SK-N-SH (cell line): ENCODE data around the gene PQBP1. TPM values are rescaled to one million over a fixed set of nuclear protein-coding genes. Genes with fewer than 3 reads are reported as not detected.

ENCODE experiments used
- CTCF ChIA-PET: fragments of 300-600, 350-600 bp; formaldehyde crosslinking; extraction: SDS; loops from one replicate; lab custom pipeline; 2021; lab: Yijun Ruan, JAX
- POLR2A ChIA-PET: fragments of 350-600 bp; sonication (Branson Sonifier 250); formaldehyde crosslinking; extraction: SDS; loops from one replicate; lab custom pipeline; 2020; ENCODE audit warnings: antibody characterized with exemption, inconsistent platforms; lab: Yijun Ruan, JAX
- DNase-seq: peaks from one replicate; pipeline ENCODE4 v3.0.0; 2012
- H2AFZ ChIP-seq: fragments of 200-600 bp; sonication (generic); 2 replicates; pipeline ENCODE4 v1.8.1; 2016; ENCODE audit warnings: antibody characterized with exemption, mild to moderate bottlenecking, low read depth
- H3F3A ChIP-seq: fragments of 200-600 bp; sonication (generic); replicated peaks from 2 replicates; pipeline ENCODE3; 2016; ENCODE audit warnings: antibody characterized with exemption, mild to moderate bottlenecking; ENCODE audit not compliant: insufficient read depth
- H3K27ac ChIP-seq, 2 experiments: fragments of 200-500 bp in 1 of 2; fragments of 200-600 bp in 1 of 2; sonication (Bioruptor generic) in 1 of 2; sonication (generic), shearing (Covaris generic) in 1 of 2; 2 replicates each; pipeline versions ENCODE4 v1.5.1 to v1.6.1; 2014 to 2016; ENCODE audit warnings: low read depth in 2 of 2, inconsistent platforms in 1 of 2, low read length in 1 of 2, mild to moderate bottlenecking in 1 of 2, mixed read lengths in 1 of 2
- H3K27me3 ChIP-seq: fragments of 200-600 bp; sonication (generic), shearing (Covaris generic); 2 replicates; pipeline ENCODE4 v1.6.1; 2016; ENCODE audit warnings: mixed run types; ENCODE audit not compliant: insufficient read depth
- H3K36me3 ChIP-seq, 2 experiments: fragments of 200-500 bp in 1 of 2; fragments of 200-600 bp in 1 of 2; sonication (Bioruptor generic) in 1 of 2; sonication (generic) in 1 of 2; replicated peaks in 1 of 2; 2 replicates each; pipeline versions ENCODE3 to v1.5.1; 2014 to 2016; ENCODE audit warnings: low read length in 1 of 2, mild to moderate bottlenecking in 1 of 2; ENCODE audit not compliant: insufficient read depth in 2 of 2, control insufficient read depth in 1 of 2
- H3K4me1 ChIP-seq, 2 experiments: fragments of 200-500 bp in 1 of 2; fragments of 200-600 bp in 1 of 2; sonication (Bioruptor generic) in 1 of 2; sonication (generic), shearing (Covaris generic) in 1 of 2; 2 replicates each; pipeline versions ENCODE4 v1.5.1 to v1.6.1; 2014 to 2016; ENCODE audit warnings: low read depth in 1 of 2, low read length in 1 of 2, mixed run types in 1 of 2; ENCODE audit not compliant: insufficient read depth in 2 of 2, control insufficient read depth in 1 of 2
- H3K4me2 ChIP-seq: fragments of 200-600 bp; sonication (generic), shearing (Covaris generic); 2 replicates; pipeline ENCODE4 v1.6.1; 2017; ENCODE audit warnings: mixed run types
- H3K4me3 ChIP-seq, 2 experiments: fragments of 200-500 bp in 1 of 2; fragments of 200-600 bp in 1 of 2; sonication (Bioruptor generic) in 1 of 2; sonication (generic), shearing (Covaris generic) in 1 of 2; 2 replicates each; pipeline versions ENCODE4 v1.5.1 to v1.8.1; 2014 to 2016; ENCODE audit warnings: low read depth in 2 of 2, inconsistent platforms in 1 of 2, low read length in 1 of 2, mild to moderate bottlenecking in 1 of 2, mixed read lengths in 1 of 2, moderate library complexity in 1 of 2
- H3K79me2 ChIP-seq: fragments of 200-600 bp; sonication (generic); 2 replicates; pipeline ENCODE4 v1.8.1; 2017; ENCODE audit warnings: mild to moderate bottlenecking; ENCODE audit not compliant: insufficient read depth
- H3K9ac ChIP-seq: fragments of 200-600 bp; sonication (generic); 2 replicates; pipeline ENCODE4 v1.6.1; 2017; ENCODE audit warnings: mixed run types
- H3K9me2 ChIP-seq: fragments of 200-600 bp; sonication (generic); 2 replicates; pipeline ENCODE4 v1.6.1; 2017; ENCODE audit warnings: mixed run types
- H3K9me3 ChIP-seq: fragments of 200-600 bp; sonication (generic); 2 replicates; pipeline ENCODE4 v1.6.1; 2017; ENCODE audit warnings: mixed run types, mild to moderate bottlenecking, moderate library complexity
- H4K20me1 ChIP-seq: fragments of 200-600 bp; sonication (generic); 2 replicates; pipeline ENCODE4 v1.6.1; 2017; ENCODE audit warnings: mild to moderate bottlenecking, mixed run types; ENCODE audit not compliant: insufficient read depth
- CHD2 ChIP-seq: fragments of 150-350 bp; IDR thresholded peaks from 2 replicates; pipeline ENCODE4 v1.6.1; 2018; ENCODE audit warnings: low read length; ENCODE audit not compliant: partially characterized antibody
- ELF1 ChIP-seq: IDR thresholded peaks from 2 replicates; pipeline ENCODE4 v1.4.0; 2012
- FOSL2 ChIP-seq: IDR thresholded peaks from 2 replicates; pipeline ENCODE4 v1.4.0; 2012; ENCODE audit warnings: low read depth, mild to moderate bottlenecking, moderate library complexity, borderline replicate concordance
- FOXJ3 ChIP-seq: sonication (generic); formaldehyde crosslinking; IDR thresholded peaks from 2 replicates; pipeline ENCODE4 v1.5.1; 2020; ENCODE audit warnings: mild to moderate bottlenecking, missing genetic modification reagents
- GABPA ChIP-seq: IDR thresholded peaks from 2 replicates; pipeline ENCODE4 v1.4.0; 2012; ENCODE audit warnings: low read depth, mild to moderate bottlenecking
- GATA2 ChIP-seq: sonication (generic); formaldehyde crosslinking; IDR thresholded peaks from 2 replicates; pipeline ENCODE4 v1.5.0; 2020; ENCODE audit warnings: mild to moderate bottlenecking, missing genetic modification reagents
- MEF2A ChIP-seq: IDR thresholded peaks from 2 replicates; pipeline ENCODE4 v1.4.0; 2012; ENCODE audit warnings: low read depth, borderline replicate concordance
- NRF1 ChIP-seq: IDR thresholded peaks from 2 replicates; pipeline ENCODE4 v1.6.1; 2012; ENCODE audit warnings: low read depth, mild to moderate bottlenecking, low read length
- RCOR1 ChIP-seq: fragments of 150-350 bp; IDR thresholded peaks from 2 replicates; pipeline ENCODE4 v1.6.1; 2017; ENCODE audit warnings: antibody characterized with exemption, low read length
- RFX5 ChIP-seq: IDR thresholded peaks from 2 replicates; pipeline ENCODE4 v1.6.1; 2012; ENCODE audit warnings: mild to moderate bottlenecking, improper control_type of control experiment, low read length
- RXRA ChIP-seq: IDR thresholded peaks from 2 replicates; pipeline ENCODE4 v1.4.0; 2012; ENCODE audit warnings: low read depth, mild to moderate bottlenecking, borderline replicate concordance
- SIN3A ChIP-seq: IDR thresholded peaks from 2 replicates; pipeline ENCODE4 v1.6.1; 2012; ENCODE audit warnings: low read depth, mild to moderate bottlenecking, low read length, moderate library complexity, borderline replicate concordance
- SMC3 ChIP-seq: IDR thresholded peaks from 2 replicates; pipeline ENCODE4 v1.6.1; 2012; ENCODE audit warnings: low read depth, low read length, improper control_type of control experiment
- TAF1 ChIP-seq: IDR thresholded peaks from 2 replicates; pipeline ENCODE4 v1.6.1; 2012; ENCODE audit warnings: low read depth, mild to moderate bottlenecking, low read length, moderate library complexity, borderline replicate concordance
- TCF12 ChIP-seq: IDR thresholded peaks from 2 replicates; pipeline ENCODE4 v1.4.0; 2012
- TEAD4 ChIP-seq: IDR thresholded peaks from 2 replicates; pipeline ENCODE4 v1.4.0; 2012; ENCODE audit warnings: mild to moderate bottlenecking, borderline replicate concordance; ENCODE audit not compliant: insufficient read depth
- USF2 ChIP-seq: fragments of 150-350 bp; IDR thresholded peaks from 2 replicates; pipeline ENCODE4 v1.6.1; 2017; ENCODE audit warnings: antibody characterized with exemption, low read length, low read depth, borderline replicate concordance
- YY1 ChIP-seq: IDR thresholded peaks from 2 replicates; pipeline ENCODE4 v1.4.0; 2012; ENCODE audit warnings: low read depth, mild to moderate bottlenecking
- WGBS: methylation state at CpG from one replicate; pipeline ENCODE4 v1.1.6; 2017; ENCODE audit warnings: low lambda C conversion rate; 5-methylcytosine and 5-hydroxymethylcytosine counted together
- polyA plus RNA-seq, 3 experiments: library from polyadenylated mRNA; depleted of rRNA; stranded (reverse); fragments of >200 nt; gene quantifications; 2 replicates each; pipeline ENCODE4 v1.2.3, GENCODE V29; 2012
- TF ChIP-seq, protein P1 (sequence below): IDR thresholded peaks from 2 replicates; pipeline ENCODE4; 2012

PQBP1 gene
- polyA plus RNA-seq, 1 of the 3 experiments (the other 2 are of a cell fraction) = 113 TPM

DNA sequence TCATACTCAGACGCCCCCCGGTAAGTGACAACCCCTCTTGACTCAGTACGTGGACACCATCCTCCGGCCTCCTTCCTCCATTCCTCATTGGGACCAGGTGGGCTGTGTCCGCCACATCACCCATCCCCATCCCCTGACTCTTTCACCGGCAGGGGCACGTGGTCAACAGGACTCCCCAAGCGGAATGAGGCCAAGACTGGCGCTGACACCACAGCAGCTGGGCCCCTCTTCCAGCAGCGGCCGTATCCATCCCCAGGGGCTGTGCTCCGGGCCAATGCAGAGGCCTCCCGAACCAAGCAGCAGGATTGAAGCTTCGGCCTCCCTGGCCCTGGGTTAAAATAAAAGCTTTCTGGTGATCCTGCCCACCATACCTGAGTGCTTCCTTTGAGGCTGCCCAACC, 5.0 kb downstream of the PQBP1 start:
- ChIA-PET CTCF (interaction anchor here (2.9 kb wide), 1 partner anchor 13 kb away, joined by 12 read pairs; no protein-coding TSS in a partner anchor), POLR2A (no interaction called here)
- 99% methylated on average over 12 of the region's 14 CpGs for WGBS
- no peaks in the 10 kb centered on the region for H3K9me3 ChIP-seq
- H3F3A ChIP-seq = peaks cover 3% of the 10 kb centered on the region
- no peaks in the 10 kb centered on the region; a peak in 1 of 4 replicates for H3K4me1 ChIP-seq
- peaks cover 4 to 38% of the 10 kb centered on the region in 2 experiments for H3K36me3 ChIP-seq
- TF ChIP-seq SIN3A (no peak), FOXJ3 (CRISPR knock-in tag) (no peak), USF2 (no peak), TCF12 (no peak), TAF1 (no peak), TEAD4 (no peak), FOSL2 (no peak), RCOR1 (no peak), GABPA (no peak), RXRA (no peak)
- TF ChIP-seq, protein P1, sequence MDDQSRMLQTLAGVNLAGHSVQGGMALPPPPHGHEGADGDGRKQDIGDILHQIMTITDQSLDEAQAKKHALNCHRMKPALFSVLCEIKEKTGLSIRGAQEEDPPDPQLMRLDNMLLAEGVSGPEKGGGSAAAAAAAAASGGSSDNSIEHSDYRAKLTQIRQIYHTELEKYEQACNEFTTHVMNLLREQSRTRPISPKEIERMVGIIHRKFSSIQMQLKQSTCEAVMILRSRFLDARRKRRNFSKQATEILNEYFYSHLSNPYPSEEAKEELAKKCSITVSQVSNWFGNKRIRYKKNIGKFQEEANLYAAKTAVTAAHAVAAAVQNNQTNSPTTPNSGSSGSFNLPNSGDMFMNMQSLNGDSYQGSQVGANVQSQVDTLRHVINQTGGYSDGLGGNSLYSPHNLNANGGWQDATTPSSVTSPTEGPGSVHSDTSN = no peak
- H3K9me2 ChIP-seq = no peaks in the 10 kb centered on the region
- H3K79me2 ChIP-seq = peaks cover 17% of the 10 kb centered on the region
- no peak overlapping the region for H3K9ac ChIP-seq
- H3K27ac ChIP-seq = no peak overlapping the region
- H3K27me3 ChIP-seq = no peaks in the 10 kb centered on the region
- DNase-seq = no peak
- H2AFZ ChIP-seq = no peak overlapping the region
- no peak overlapping the region for H3K4me3 ChIP-seq
- 0 out of 2 replicates have a peak, but pooled peaks cover 5% of the 10 kb centered on the region for H4K20me1 ChIP-seq
- H3K4me2 ChIP-seq = no peak overlapping the region

DNA sequence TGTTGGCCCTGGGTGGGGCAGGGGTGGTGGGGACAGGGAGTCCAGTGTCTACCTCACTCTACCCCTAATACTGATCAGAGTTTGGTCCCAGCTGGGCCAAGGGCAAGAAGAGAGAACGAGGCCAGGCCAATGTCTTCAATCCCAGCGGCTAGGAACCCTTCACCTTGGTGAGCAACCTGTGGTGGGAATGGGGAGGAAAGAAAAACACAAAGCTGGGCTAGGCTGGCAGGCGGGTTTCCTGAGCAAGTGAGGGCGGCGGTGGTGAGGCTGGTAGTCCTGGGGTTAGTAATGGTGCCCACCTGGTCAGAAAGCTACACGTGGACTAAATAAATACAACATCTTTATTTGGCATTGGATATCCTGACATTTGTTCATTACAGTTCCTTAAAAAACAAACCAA, 5.6 kb downstream of the PQBP1 start:
- Histone ChIP-seq H3F3A (peaks cover 3% of the 10 kb centered on the region), H3K27ac (no peak overlapping the region), H2AFZ (no peak overlapping the region), H3K4me3 (no peak overlapping the region), H4K20me1 (0 out of 2 replicates have a peak, but pooled peaks cover 5% of the 10 kb centered on the region), H3K79me2 (peaks cover 19% of the 10 kb centered on the region), H3K9ac (no peak overlapping the region), H3K4me2 (no peak overlapping the region), H3K36me3 (peaks cover 4 to 39% of the 10 kb centered on the region in 2 experiments), H3K9me2 (no peaks in the 10 kb centered on the region), H3K4me1 (no peaks in the 10 kb centered on the region; a peak in 1 of 4 replicates), H3K27me3 (no peaks in the 10 kb centered on the region), H3K9me3 (no peaks in the 10 kb centered on the region)
- WGBS = 90% methylated on average over 6 of the region's 6 CpGs
- POLR2A ChIA-PET = no interaction called here
- CTCF ChIA-PET = interaction anchor here (0.7 to 2.9 kb wide), 2 partner anchors 12 to 64 kb away, joined by 3 to 12 read pairs; no protein-coding TSS in a partner anchor
- TF ChIP-seq USF2 (no peak), RFX5 (no peak), ELF1 (no peak), GABPA (no peak), RXRA (no peak), MEF2A (no peak), SMC3 (no peak), GATA2 (CRISPR knock-in tag) (no peak), YY1 (no peak), NRF1 (no peak), CHD2 (no peak), FOXJ3 (CRISPR knock-in tag) (no peak)
- TF ChIP-seq, protein P1 = no peak
- no peak for DNase-seq
